Activated CD8-positive, alpha-beta memory T cell treated with anti-CD3 and anti-CD28 coated beads for 1 hour (primary cell): ENCODE measurements around the gene LYSMD1.
"Not testable (repeated sequence)": the region's sequence is repeated elsewhere in the genome, so short reads cannot be mapped to it uniquely, and the experiment has no call there.

Experiments used
- DNase-seq, 2 donors: peaks; one replicate each; pipeline ENCODE4 v3.0.0-alpha.2; 2020; ENCODE audit warnings: low read depth in 1 of 2; ENCODE audit errors: extremely low read depth in 1 of 2

The LYSMD1 gene

GRCh38 chr1:151165738-151166504 is at the start of gene LYSMD1, which contains the start of gene SCNM1:
TSS of gene LYSMD1 (minus strand) at chr1:151165902. CDS start at chr1:151165258, 644 bp downstream.
TSS of gene SCNM1 (plus strand) at chr1:151166144. CDS start at chr1:151166153, 9 bp downstream.
- peak; percentile 88 to 89 for DNase-seq

- DNase-seq, result no peak
These were observed 47.9 kb upstream of the LYSMD1 start for GRCh38 chr1:151213560-151213959.

- DNase-seq, result no peak
These were observed 46.4 kb upstream of the LYSMD1 start for GRCh38 chr1:151211972-151212705.

GRCh38 chr1:151210830-151211229 is 45.1 kb upstream of the LYSMD1 start:
- DNase-seq, result no peak

- not testable (repeated sequence) for DNase-seq
These were observed 39.8 kb upstream of the LYSMD1 start for GRCh38 chr1:151205381-151205965.

- DNase-seq, result no peak
These were observed 34.3 kb upstream of the LYSMD1 start for GRCh38 chr1:151199873-151200581.

- peak; percentile 99 for DNase-seq
These were observed 32.8 kb upstream of the LYSMD1 start, which contains the start of gene PIP5K1A for GRCh38 chr1:151198254-151199127. TSS of gene PIP5K1A (plus strand) at chr1:151198552. CDS start at chr1:151198997, 445 bp downstream.

GRCh38 chr1:151197863-151198253 is 32.2 kb upstream of the LYSMD1 start:
- DNase-seq, result no peak

- DNase-seq, result no peak
These were observed 30.6 kb upstream of the LYSMD1 start for GRCh38 chr1:151196292-151196800.

- not testable (repeated sequence) for DNase-seq
These were observed 29.3 kb upstream of the LYSMD1 start for GRCh38 chr1:151194894-151195594.

GRCh38 chr1:151193856-151194255 is 28.2 kb upstream of the LYSMD1 start:
- DNase-seq, result no peak

GRCh38 chr1:151193304-151193703 is 27.6 kb upstream of the LYSMD1 start:
- no peak for DNase-seq

- DNase-seq, result no peak
These were observed 26.3 kb upstream of the LYSMD1 start for GRCh38 chr1:151192047-151192446.

GRCh38 chr1:151189637-151190445 is 24.1 kb upstream of the LYSMD1 start, which contains the start of gene VPS72:
TSS of gene VPS72 (minus strand) at chr1:151190197. CDS start at chr1:151190121, 76 bp downstream.
- peak; percentile 58 to 74 for DNase-seq

GRCh38 chr1:151188667-151189066 is 23.0 kb upstream of the LYSMD1 start:
- DNase-seq, result not testable (repeated sequence)

- no peak for DNase-seq
These were observed 21.5 kb upstream of the LYSMD1 start for GRCh38 chr1:151187205-151187604.

- no peak for DNase-seq
These were observed 18.5 kb upstream of the LYSMD1 start for GRCh38 chr1:151184211-151184610.

GRCh38 chr1:151176514-151177045 is 10.9 kb upstream of the LYSMD1 start:
- no peak for DNase-seq
